EH (cell line): ENCODE measurements around the gene TAF4.

Experiments
- DNase-seq: peaks from one replicate; pipeline ENCODE4 v3.0.0-alpha.2; 2015; ENCODE audit warnings: low read depth

Gene TAF4

GRCh38 chr20:62042025-62042820 lies 23.5 kb downstream of the TAF4 start:
- no peak for DNase-seq

- no peak for DNase-seq
Observed at GRCh38 chr20:62040933-62041332, 24.7 kb downstream of the TAF4 start.

- DNase-seq: no peak
Observed at GRCh38 chr20:62040381-62040922, 25.2 kb downstream of the TAF4 start.

DNA sequence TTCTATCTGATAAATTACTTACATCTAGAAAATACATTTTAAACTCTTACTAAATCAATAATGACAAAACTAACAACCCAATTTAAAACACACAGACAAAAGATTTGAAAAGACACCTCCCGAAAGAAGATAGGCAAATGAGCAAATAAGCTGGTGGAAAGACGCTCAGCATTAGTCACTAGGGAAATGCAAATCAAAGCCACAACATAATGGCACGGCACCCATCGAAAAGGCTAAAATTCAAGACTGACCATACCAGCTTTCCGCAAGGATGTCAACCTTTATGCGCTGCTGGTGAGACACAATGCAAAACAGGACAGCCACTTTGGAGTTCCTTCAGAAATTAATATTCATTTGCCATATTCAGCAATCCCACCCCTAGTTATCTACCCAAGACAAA lies 25.9 kb downstream of the TAF4 start:
- DNase-seq: no peak

GRCh38 chr20:62032609-62033368 lies 32.9 kb downstream of the TAF4 start:
- DNase-seq: peak; percentile 32

DNA sequence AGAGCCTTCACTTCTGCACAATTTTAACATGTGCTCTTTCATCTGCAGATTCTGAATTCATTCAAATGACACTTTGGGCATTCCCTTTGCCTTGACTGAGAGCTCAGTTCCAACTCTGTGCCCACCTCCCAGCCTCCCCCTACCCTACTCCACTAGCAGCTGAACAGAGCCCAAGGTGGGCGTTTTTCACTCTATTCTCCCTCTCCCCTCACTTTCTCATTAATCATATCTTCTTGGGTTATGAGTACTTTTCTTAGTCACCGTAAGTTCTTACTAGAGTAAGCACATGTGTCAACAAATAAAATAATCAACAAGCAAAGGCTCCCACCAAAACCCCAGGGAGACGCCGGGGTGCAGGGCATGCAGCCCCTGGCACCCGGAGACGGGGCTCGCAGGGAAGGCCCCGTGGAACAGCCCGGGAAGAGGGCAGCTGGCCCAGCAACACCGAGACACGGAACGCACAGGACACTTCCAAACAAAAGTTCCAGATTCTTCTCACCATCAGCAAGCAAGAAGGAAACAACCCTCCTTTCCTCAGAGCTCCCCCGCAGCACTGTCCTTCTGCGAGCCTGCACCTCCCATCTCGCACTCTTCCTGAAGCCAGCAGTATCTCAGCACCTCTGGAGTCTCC lies 34.1 kb downstream of the TAF4 start:
- DNase-seq: no peak

GRCh38 chr20:62030834-62031434 lies 34.7 kb downstream of the TAF4 start:
- DNase-seq: no peak

DNA sequence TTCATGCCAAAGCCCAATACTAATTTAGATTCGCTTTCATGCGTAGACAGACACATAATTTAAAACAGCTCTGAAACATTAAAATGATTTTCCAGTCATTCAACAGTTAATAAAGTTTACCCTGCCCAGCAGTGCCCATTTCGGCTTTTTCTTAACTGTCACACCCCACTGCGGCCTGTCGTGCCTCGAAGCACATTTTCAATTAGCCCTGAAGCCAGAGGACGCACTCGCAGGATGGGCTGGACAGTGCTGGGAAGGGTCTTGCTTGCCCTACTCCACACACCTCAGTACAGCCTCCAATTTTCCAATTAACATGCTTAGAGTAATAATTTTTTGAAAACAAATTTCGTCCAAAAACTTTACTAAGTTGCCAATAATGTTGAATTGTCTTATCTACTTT lies 35.3 kb downstream of the TAF4 start:
- no peak for DNase-seq

DNA sequence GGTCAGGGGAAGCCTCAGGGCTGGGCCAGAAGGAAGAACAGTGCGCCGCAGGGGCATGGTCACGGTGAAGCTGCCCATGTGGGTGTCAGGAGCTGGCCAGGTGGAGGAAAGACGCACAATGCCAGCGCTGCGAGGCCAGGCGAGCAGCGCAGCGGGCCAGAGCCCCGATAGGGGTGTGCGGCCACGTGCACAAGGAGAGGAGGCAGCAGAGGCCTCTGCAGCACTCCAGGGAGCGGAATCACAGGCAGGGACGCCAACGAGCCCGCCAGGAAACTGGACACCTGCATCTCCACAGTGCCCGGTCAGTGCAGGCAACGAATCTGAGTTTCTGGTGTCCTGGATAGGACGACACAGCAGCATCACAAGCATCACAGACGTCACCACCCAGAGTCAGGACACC lies 35.7 kb downstream of the TAF4 start:
- DNase-seq: no peak

DNA sequence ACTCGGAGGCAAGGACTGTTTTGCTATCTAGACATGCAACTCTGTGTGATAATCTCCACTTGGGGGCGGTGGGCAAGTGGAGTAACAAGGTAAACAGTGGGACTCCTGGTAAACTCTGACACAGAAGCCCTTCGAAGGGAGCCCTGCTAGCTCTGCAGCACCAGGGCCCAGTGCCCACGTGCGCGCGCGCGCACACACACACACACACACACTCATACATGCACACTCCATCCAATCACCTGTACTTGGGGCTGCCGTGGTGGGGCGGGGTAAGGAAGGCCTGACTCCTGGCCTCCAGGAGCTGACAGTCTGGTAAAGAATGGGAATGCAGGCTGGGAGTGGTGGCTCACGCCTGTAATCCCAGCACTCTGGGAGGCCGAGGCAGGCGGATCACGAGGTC lies 36.4 kb downstream of the TAF4 start:
- DNase-seq: no peak

DNA sequence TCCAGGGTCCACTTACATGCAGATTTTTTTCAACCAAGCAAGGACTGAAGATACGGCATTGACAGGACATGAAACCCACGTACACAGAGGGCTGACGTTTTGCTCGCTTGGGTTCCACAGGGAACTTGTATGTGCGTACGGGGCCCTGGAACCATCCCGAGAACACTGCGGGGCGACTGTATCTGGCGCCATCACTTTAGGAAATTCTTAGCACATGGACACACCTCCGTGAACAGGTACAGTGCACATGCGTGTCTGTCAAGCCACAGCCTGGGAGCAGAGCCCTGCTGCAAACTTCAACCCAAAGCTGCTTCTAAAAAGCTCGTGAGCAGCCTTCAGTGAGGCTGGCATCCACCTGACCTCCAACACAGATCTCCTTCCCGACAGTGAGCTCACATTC lies 37.3 kb downstream of the TAF4 start:
- no peak for DNase-seq

DNA sequence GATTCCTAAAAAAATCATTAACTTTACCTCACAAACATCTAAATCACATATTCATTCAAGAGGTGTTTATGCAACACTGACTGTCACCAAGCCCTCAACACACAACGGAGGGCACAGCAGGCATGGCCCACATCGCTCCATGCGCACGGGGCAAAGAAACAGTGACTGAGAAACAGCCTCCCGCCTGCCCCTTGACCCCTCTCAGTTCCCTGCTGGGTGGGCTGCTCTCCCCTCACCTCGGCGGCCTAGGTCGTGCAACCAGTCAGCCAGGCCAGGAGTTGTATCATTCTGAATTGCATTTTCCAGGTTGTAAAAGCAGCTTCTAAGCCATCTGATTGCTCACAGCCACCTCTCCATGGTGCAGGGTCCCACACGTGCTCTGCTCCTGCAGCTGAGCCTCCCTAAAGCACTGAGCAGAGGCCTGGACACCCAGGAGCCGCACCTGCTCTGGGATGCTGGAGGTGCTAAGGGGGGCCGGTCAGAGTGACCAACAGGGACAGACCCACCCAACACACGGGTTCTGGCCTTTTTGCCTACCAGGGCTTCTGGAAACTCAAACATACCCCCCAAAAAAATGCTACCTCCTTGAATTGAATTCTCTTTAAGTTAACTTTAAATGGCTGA lies 37.9 kb downstream of the TAF4 start:
- DNase-seq: no peak

GRCh38 chr20:62027116-62027515 lies 38.6 kb downstream of the TAF4 start:
- DNase-seq: peak; percentile 60

- no peak for DNase-seq
Observed at GRCh38 chr20:62026564-62026856, 39.2 kb downstream of the TAF4 start.

- peak; percentile 79 for DNase-seq
Observed at GRCh38 chr20:62025832-62026563, 39.7 kb downstream of the TAF4 start.

DNA sequence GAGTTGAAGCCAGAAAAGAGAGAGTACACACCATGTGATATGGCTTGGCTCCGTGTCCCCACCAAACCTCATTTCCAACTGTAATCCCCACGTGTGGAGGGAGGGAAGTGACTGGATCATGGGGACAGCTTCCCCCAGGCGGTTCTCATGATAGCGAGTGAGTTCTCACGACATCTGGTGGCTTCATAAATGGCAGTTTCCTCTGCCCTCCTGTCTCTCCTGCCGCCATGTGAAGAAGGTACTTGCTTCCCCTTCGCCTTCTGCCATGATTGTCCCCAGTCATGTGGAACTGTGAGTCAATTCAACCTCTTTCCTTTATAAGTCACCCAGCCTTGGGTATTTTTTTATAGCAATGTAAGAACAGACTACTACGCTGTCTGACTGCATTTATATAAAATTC lies 40.3 kb downstream of the TAF4 start:
- DNase-seq: peak; percentile 63

DNA sequence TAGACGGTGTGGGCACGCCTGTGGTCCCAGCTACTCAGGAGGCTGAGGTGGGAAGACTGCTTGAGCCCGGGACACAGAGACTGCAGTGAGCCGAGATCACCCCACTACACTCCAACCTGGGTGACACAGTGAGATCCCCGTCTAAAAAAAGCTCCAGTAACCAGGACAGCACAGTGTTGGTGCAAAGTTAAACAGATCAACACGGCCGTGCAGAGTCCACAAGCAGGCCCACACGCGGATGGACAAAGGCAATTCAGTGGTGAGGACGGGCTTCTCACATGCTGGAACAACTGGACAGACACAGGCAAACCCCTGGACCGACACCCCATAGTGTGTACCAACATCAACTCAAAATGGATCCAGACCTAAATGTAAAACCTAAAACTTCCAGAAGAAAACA lies 41.7 kb downstream of the TAF4 start:
- no peak for DNase-seq

- DNase-seq: no peak
Observed at GRCh38 chr20:62022575-62023139, 43.0 kb downstream of the TAF4 start.

GRCh38 chr20:62021793-62022385 lies 43.8 kb downstream of the TAF4 start:
- DNase-seq: no peak

DNA sequence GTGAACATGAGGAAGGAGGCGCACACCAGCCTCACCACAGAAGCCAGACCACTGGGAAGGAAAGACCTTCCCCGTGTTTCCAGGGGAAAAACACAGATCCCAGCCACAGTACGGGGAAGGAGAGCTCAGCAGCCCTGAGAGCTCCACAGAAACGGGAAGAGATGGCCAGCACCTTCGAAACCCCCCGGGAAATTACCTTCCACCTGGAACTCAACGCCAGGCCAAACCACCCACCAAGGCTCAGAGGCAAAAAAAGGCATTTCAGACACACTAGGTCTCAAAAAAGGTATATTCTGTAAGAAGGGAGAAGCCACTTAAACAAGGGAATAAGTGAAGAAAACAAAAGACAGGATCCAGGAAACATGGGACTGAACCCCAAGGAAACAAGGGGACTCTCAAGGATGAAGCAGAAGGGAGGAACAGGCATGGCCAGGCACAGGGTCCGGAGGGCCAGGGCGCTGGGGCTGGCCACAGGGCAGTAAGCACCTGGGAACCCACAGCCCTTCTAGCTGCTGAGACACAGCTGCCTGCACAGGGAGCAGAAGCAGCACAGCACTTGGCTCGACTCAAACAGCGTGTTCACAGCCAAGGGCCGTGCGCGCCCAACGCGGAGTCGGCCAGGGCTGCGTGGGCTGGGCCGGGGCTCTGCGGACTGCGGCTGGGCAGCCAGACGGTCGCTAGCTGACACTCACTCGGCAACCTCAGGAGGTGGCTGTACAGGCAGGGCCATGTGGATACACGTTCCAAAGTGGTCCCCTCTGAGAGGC lies 44.6 kb downstream of the TAF4 start:
- DNase-seq: no peak
